GM18511 (cell line): ENCODE data around the gene PTGES3L.
A peak's percentile ranks its signal among the peaks of the same experiment; 100 is the strongest.
"Not testable (repeated sequence)": the region's sequence is repeated elsewhere in the genome, so short reads cannot be mapped to it uniquely, and the experiment has no call there.

ENCODE experiments used
- ATAC-seq: cut with Tn5 transposase; IDR thresholded peaks from one replicate; pipeline ENCODE4 v1.9.1; 2021; ENCODE audit warnings: mild to moderate bottlenecking, moderate library complexity; ENCODE audit not compliant: unreplicated experiment

Gene PTGES3L

DNA sequence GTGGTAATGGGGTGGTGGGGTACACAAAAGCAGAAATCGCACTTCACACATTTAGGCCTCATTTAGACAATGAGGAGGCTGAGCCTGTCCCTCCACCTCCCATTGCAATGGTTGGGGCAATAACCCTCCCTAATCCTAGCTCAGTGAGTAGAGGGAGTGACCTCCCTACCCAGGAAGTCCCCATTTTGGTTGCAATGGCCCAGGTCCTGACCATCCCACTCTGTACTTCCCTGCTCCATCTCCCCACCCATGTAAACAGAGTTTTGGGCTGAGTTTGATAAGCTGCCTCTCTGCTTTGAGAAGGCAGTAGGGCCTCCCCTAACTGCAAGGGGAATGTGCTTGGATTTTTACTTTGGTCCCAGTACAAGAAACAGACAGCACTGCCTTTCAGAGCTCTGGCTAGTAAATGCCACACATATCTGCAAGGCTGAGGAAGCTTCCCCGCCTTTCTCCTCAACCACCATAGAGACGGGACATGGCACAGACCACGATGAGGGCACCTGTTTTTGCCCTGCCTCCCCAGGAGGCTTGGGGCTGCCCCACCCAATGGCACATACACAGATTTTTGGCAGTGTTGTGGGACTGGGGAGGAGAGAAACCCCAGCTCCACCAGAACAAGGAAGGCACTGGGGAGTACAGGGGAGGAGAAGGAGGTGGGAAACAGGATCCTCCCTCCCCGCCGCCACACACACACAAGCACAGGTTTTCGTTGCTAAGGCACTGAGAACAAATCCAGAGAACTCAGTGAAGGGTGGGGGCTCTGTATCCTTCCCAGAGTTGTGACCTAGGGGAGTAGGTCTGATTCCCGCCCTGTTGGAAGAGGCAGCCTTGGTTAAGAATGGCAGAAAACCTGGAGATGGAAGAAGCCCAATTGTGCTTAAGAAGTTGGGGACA is 35.0 kb upstream of the PTGES3L start:
- ATAC-seq = no peak

DNA sequence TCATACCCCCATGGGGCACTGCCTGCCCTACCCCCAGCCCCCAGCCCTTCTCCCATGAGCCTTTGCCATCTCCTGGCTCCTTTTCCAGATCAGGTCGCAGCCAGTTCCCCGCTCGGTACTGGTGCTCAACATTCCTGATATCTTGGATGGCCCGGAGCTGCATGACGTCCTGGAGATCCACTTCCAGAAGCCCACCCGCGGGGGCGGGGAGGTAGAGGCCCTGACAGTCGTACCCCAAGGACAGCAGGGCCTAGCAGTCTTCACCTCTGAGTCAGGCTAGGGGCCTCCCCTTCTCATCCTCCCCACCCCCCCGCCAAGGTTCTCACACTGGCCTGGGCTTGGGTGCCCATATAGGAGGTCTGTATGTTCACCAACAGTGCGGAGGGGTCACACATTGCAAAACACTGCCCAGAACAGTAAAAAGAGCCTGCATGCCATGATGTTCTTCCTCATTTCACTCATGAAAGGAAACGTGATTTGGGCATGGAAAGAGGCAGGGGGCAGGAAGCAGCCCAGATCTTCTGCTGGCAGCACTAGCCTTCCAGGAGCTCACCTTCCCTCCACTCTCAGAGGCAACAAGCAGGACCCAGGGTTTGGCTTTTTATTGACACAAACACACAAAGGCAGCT is 34.3 kb upstream of the PTGES3L start:
- ATAC-seq = no peak

GRCh38 chr17:43013296-43013695 is 33.4 kb upstream of the PTGES3L start:
- no peak for ATAC-seq

GRCh38 chr17:43011728-43012472 is 32.0 kb upstream of the PTGES3L start:
- ATAC-seq = no peak

DNA sequence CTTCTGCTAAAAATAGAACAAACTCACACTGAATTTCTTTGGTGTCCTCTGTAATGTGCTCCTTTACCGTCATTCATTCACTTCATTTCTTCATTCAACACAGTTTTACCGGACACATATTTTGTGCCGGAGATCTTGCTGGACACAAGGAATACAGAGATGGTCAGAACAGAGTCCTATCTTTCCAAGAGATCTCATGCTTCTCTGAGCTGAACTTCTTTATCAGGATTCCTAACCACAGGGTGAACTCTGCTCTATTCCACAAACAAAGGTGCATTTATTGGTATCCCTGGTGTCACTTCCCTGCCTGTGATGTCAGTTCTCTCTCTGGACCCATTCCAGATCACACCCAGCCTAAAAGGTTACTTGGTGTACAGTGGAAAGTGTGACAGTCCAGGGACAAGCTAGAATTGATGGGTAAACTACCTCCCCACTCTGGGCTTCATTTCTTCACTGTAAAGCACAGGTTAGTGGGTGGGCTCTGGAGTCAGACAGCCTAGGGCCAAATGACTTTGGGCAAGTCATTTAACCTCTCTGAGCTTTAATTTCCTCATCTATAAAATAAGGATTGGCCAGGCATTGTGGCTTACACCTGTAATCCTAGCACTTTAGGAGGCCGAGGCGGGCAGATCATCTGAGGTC is 30.9 kb upstream of the PTGES3L start:
- ATAC-seq = no peak

GRCh38 chr17:43006639-43007551 is 27.0 kb upstream of the PTGES3L start, which contains the start of gene IFI35:
Gene IFI35, plus strand, starts transcription at chr17:43006784. Its CDS starts 164 bp downstream, at chr17:43006948.
- no peak for ATAC-seq

DNA sequence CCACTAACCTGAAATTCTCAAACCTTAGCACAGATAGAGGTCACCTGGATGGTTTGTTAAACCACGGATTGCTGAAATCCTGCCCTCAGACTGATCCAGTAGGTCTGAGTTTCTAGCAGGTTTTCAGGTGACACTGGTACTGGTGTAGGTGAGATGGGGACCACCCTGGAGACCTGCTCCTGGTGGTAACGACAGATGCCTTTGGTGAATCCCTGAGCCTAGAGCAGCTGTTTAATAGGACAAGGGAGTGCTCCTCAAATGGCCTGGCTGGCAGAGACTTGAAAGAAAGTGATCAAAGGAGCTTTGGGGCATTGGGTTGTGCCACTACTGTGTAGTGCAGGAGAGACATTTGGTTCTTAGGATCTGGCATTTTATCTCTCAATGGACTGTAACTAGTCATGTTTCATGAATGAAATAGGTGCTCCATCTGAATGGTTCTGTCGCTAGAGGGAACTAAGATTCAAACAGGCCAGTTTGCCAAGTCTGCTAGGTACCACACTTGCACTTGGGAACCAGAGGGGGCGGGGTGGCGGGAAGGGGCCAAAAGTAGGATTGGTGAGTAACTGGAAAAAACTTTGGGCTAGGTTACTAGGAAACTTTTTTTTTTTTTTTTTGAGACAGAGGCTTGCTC is 23.8 kb upstream of the PTGES3L start:
- no peak for ATAC-seq

GRCh38 chr17:43000894-43001293 is 21.0 kb upstream of the PTGES3L start:
- ATAC-seq = not testable (repeated sequence)

DNA sequence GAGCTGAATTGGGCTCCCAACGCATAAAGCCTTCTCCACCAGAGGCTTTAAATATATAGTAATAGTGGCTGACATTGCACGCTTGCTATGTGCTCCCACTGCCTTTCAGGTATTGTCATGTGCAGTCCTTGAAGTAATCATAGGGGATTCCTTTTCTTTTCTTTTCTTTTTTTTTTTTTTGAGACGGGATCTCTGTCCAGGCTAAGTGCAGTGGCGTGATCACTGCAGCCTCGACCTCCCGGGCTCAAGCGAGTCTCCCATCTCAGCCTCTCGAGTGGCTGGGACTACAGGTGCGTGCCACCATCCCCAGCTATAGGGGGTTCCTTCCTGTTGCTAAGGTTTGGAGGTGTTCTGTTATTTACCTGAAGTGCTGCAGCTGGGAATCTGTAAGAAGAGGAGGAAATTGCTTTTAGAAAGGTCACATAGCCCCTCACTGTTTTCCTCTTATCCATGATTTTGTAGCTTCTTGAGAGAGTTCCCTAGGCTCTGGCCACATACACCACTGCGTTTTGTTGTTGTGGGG is 19.2 kb upstream of the PTGES3L start:
- no peak for ATAC-seq

- ATAC-seq = peak; percentile 93
These were observed 18.4 kb upstream of the PTGES3L start, which contains the start of gene RPL27 for GRCh38 chr17:42997984-42998938. Gene RPL27, plus strand, starts transcription at chr17:42998419. Its CDS starts 332 bp downstream, at chr17:42998751.

DNA sequence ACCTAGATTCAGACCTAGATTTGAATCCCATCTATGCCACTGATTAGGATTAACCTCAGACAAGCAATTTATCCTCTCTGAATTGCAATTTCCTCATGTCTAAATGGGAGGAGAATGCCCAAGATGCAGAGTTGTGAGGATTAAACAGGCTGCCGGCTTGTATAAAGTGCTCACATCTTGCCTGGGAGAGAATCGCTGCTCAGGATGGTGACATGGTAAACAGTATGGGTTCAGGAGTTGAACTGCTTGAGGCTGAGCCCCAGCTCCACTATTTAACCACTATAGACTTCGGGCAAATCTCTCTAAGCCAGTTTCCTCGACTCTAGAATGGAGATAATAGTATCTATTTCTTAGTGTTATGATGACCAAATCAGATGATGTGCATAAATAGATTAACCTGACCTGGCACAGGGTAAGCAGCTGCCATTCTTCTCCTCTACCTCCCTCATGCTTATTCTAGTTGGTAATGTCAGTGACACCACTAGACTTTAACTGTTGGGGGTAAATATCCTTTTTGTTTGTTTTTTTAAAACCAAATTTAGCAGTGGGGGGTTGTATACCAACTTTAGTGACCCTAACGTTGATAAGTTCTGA is 17.6 kb upstream of the PTGES3L start:
- ATAC-seq = no peak

DNA sequence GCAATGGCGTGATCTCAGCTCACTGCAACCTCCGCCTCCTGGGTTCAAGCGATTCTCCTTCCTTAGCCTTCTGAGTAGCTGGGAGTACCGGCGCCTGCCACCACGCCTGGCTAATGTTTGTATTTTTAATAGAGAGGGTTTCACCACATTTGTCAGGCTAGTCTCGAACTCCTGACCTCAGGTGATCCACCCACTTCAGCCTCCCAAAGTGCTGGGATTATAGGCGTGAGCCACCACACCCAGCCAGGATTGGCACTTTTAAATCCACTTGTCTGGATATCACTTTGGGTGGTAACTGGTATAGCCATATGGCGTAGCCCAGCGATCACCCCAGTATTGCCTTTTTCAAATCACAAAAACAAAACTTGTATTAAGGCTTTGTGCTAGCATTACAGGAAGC is 14.0 kb upstream of the PTGES3L start:
- ATAC-seq = not testable (repeated sequence)

GRCh38 chr17:42992872-42993271 is 13.0 kb upstream of the PTGES3L start:
- ATAC-seq = no peak

- ATAC-seq = no peak
These were observed 11.6 kb upstream of the PTGES3L start for GRCh38 chr17:42991471-42991870.

GRCh38 chr17:42989726-42990652 is 10.1 kb upstream of the PTGES3L start:
- no peak for ATAC-seq

DNA sequence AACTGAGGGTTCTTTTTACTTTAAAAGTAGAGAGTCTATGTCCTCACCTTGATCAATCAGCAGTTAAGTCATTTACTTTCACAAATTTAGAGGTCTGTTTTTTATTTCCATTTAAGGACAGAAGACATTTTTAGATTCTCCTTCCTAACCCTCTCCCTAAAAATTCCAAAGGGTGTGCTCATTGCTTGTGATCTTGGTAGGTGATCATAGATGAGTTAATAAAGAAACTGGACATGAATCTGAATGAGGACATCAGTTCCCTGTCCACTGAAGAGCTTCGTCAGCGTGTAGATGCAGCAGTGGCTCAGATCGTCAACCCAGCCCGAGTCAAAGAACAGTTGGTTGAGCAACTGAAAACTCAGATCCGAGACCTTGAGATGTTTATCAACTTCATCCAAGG is 9.3 kb upstream of the PTGES3L start:
- no peak for ATAC-seq

DNA sequence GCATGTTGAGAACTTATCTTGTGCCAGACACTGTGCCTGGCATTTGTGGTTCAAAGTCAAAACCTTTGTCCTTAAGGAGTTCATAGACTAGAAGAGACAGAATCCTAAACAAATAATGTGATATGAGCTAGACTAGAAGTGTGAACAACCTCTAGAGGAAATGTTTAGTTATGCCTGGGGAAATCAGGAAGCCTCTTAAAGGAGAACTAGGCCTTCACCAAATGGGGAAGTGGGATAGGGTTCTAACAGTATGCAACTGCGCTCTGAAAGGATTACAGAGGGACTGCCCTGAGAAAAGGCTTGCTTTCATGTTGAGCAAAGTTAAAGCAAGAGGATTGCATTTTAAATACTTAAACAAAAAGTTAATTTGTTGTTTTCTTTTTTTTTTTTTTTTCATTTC is 5.3 kb upstream of the PTGES3L start:
- ATAC-seq = no peak
